HG03354 (cell line): Measurements from ENCODE around the gene FMNL2.

Experiments
- ATAC-seq: cut with Tn5 transposase; IDR thresholded peaks from one replicate; pipeline ENCODE4 v1.9.1; 2021; ENCODE audit warnings: mild to moderate bottlenecking; ENCODE audit not compliant: unreplicated experiment, poor library complexity, severe bottlenecking

The FMNL2 gene

GRCh38 chr2:152534460-152535135, 199.6 kb downstream of the FMNL2 start:
- no peak for ATAC-seq

- ATAC-seq: no peak
Observed at GRCh38 chr2:152537081-152537651, 202.2 kb downstream of the FMNL2 start.

GRCh38 chr2:152539424-152539823, 204.4 kb downstream of the FMNL2 start:
- no peak for ATAC-seq

- no peak for ATAC-seq
Observed at GRCh38 chr2:152541712-152542111, 206.7 kb downstream of the FMNL2 start.

GRCh38 chr2:152542337-152542994, 207.5 kb downstream of the FMNL2 start:
- no peak for ATAC-seq

GRCh38 chr2:152542995-152543481, 208.1 kb downstream of the FMNL2 start:
- ATAC-seq: no peak

GRCh38 chr2:152543717-152544116, 208.7 kb downstream of the FMNL2 start:
- no peak for ATAC-seq

- ATAC-seq: no peak
Observed at GRCh38 chr2:152544638-152545037, 209.7 kb downstream of the FMNL2 start.

- ATAC-seq: no peak
Observed at GRCh38 chr2:152546230-152546837, 211.4 kb downstream of the FMNL2 start.

- ATAC-seq: no peak
Observed at GRCh38 chr2:152548111-152548875, 213.3 kb downstream of the FMNL2 start.

- no peak for ATAC-seq
Observed at GRCh38 chr2:152548996-152549395, 214.0 kb downstream of the FMNL2 start.

GRCh38 chr2:152549423-152549822, 214.4 kb downstream of the FMNL2 start:
- no peak for ATAC-seq

GRCh38 chr2:152550386-152550785, 215.4 kb downstream of the FMNL2 start:
- ATAC-seq: no peak

GRCh38 chr2:152552888-152553287, 217.9 kb downstream of the FMNL2 start:
- no peak for ATAC-seq

- ATAC-seq: no peak
Observed at GRCh38 chr2:152553518-152553917, 218.5 kb downstream of the FMNL2 start.

- ATAC-seq: no peak
Observed at GRCh38 chr2:152555048-152555447, 220.1 kb downstream of the FMNL2 start.

- no peak for ATAC-seq
Observed at GRCh38 chr2:152556506-152556905, 221.5 kb downstream of the FMNL2 start.

GRCh38 chr2:152557273-152557888, 222.4 kb downstream of the FMNL2 start:
- no peak for ATAC-seq

- ATAC-seq: no peak
Observed at GRCh38 chr2:152558158-152558984, 223.4 kb downstream of the FMNL2 start.
